ENCODE data around the gene SFT2D2.

SFT2D2 gene

GRCh38 chr1:168266644-168267186, 40.9 kb downstream of the SFT2D2 start:
- no peak for DNase-seq (ENCODE audit: low spot score)

- no peak for DNase-seq (ENCODE audit: low spot score)
Observed at GRCh38 chr1:168271636-168272035, 45.8 kb downstream of the SFT2D2 start.

DNA sequence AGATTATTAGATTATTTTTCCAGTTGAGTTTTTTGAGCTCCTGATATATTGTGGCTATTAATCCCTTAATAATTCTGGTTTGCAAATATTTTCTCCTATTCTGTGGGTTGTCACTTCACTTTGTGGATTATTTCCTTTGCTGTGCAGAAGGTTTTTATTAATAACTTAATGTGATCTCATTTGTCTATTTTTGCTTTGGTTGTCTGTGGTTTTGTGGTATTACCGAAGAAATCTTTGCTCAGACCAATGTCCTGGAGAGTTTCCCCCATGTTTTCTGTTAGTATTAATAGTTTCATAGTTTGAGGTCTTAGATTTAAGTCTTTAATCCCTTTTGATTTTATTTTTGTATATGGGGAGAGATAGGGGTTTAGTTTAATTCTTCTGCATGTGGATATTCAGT, 47.8 kb downstream of the SFT2D2 start:
- no peak for DNase-seq (ENCODE audit: low spot score)

GRCh38 chr1:168279253-168279652, 53.4 kb downstream of the SFT2D2 start:
- DNase-seq (ENCODE audit: low spot score), result no peak

DNA sequence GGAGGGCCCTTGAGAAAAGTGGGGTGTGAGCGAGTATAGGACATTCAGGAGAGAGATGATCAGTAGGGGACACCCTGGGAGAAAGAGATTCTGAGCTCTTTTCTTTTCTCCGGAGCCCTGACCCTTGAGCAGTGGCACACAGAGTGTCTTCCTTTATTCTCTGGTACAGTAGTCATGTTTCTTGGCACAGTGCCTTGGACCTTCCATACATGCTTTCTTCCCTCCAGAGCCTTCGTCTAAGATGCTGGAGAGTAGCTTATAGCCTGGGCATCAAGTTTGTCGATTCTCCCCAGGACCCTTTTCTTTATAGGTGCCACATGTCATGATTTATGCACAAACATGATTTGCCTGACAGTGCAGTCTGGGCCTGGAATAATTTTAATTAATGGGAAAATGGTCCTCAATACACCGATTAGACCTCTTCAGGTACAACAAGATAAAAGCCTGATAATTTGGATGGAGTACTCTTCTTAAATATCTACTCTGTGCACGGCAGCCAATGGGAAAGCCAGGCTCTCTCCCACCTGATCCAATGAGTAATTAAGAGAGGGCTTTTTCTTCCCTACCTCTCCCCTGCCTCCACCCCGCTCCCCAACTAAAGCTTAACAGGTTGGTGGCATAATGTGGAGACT, 54.6 kb downstream of the SFT2D2 start, which contains the start of gene TBX19:
TBX19 (plus strand) TSS at position 582 of the 632 bp plus-strand sequence. CDS start 214 bp downstream, outside the sequence.
- no peak for DNase-seq (ENCODE audit: low spot score)

DNA sequence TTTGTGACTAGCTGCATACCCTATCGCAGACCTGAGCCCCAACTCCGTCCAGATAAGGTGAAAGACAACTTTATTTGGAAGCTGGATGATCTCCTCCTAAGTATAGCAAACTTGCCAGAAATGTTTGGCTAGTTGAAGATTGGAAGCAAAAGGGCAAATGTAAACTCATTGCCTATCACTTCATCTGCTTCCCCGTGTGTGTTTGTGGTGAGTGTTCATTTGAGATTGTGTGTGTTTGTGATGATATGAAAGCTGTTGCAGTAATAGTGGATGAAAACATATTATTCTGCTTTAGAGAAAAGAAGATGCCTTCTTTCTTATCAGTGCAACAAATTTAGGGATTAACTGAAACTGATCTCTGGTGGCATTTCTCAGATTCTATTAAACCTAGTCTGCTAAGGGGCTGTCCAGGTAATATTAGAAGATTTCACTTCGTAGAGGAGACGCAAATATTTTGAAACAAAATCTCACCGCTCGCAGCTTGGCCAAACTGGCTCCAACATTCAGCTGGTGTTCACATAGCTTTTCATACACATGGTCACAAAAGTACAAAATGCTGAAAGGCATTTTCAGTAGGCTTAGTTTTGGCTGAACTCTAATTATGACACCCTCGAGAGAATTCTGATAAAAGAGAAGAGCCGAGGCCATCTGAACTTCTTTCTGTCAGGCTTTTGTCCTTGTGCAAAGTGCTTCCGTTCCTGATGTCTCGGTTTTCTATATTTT, 56.0 kb downstream of the SFT2D2 start:
- no peak for DNase-seq (ENCODE audit: low spot score)

DNA sequence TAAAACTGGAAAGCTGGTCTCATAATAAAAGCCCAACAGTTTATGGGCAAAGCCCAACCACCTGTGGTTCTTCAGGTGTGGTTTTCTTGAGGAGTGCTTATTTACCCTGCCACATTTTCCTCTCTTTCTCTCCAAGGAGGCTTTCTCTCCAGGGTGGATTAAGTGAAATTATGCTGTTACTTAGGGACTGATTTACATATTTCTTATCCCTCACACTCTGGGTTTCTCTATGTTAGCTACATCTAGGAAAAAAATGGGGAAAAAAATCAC, 59.7 kb downstream of the SFT2D2 start:
- no peak for DNase-seq (ENCODE audit: low spot score)

GRCh38 chr1:168285971-168286927, 60.4 kb downstream of the SFT2D2 start:
- no peak for DNase-seq (ENCODE audit: low spot score)

GRCh38 chr1:168287237-168287664, 61.4 kb downstream of the SFT2D2 start:
- no peak for DNase-seq (ENCODE audit: low spot score)

DNA sequence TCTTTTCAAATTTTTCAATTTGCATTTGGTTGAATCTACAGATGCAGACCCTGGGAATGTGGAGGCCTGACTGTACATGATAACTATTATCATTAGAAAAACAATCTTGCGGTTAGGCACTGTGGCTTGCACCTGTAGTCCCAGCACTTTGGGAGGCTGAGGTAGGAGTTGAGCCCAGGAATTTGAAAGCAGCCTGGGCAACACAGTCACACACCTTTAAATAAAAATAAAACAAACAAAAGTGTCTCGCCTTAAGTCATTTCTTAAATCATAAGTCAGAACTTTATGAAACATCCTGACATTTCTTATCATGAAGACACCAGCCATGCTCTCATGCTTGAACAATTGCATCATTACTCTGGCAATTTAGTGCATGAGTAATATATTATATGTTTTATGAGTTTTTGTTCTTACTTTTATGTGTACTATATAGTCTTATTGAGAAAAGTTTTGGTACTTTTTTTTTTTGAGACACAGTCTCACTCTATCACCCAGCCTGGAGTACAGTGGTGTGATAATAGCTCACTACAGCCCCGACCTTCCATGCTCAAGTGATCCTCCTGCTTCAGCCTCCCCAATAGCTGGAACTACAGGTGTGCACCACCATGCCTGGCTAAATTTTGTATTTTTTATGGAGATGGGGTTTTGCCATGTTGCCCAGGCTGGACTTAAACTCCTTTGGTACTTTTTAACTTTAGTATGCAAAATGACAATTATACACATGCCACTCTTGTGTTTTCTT, 62.7 kb downstream of the SFT2D2 start:
- no peak for DNase-seq (ENCODE audit: low spot score)

- DNase-seq (ENCODE audit: low spot score), result no peak
Observed at GRCh38 chr1:168291222-168291837, 65.5 kb downstream of the SFT2D2 start.

DNA sequence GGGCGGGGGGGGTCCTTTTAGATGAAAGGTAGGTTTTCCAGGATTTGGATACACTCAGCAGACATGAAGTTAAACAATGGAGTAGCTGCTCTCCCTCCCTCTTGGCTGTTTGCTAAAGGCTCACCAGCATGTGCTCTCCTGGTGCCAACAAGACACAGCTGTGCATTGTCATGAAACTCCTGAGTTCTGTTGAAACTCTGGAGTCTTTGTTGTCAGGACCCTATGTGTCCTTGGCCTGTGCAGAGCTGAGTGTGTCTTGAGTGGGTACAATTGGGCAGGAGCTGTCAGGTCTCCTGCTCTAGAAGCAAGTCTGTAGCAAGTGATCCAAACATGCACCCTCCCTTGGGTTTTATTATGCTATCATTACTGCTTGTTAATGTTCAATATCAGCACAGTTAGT, 67.6 kb downstream of the SFT2D2 start:
- no peak for DNase-seq (ENCODE audit: low spot score)

DNA sequence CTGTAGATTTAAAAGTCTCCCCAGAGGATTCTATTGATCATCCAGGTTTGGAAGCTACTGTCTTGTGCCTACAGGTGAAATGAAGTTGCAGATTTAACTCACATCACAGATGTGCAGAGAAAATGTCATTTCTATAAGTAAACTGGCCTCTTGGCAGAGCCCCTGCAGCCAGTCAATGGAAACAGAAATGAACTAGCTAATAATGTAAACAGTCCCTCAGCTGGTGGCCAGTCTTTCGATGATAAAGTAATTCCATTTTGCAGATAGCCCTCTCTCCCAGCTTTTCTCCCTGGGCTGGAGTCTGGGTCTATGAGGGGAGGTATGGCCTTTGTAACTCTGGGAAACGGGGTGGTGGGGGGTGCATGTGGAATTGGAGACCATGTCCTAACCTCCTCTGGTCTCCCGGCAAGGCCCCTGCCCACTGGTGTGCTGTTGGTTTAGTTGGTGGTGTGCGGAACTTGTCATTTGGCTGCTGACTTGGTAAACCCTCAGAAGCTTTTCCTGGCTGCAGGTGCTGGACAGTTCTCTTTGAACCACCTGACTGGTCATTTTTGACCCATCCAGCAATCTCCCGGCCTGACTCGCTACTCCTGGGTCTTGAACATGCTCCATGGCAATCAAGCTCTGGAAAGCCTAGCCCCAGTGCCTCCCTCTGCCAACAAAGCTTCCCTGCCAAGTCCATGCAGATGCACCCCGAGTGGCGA, 69.8 kb downstream of the SFT2D2 start:
- no peak for DNase-seq (ENCODE audit: low spot score)

DNA sequence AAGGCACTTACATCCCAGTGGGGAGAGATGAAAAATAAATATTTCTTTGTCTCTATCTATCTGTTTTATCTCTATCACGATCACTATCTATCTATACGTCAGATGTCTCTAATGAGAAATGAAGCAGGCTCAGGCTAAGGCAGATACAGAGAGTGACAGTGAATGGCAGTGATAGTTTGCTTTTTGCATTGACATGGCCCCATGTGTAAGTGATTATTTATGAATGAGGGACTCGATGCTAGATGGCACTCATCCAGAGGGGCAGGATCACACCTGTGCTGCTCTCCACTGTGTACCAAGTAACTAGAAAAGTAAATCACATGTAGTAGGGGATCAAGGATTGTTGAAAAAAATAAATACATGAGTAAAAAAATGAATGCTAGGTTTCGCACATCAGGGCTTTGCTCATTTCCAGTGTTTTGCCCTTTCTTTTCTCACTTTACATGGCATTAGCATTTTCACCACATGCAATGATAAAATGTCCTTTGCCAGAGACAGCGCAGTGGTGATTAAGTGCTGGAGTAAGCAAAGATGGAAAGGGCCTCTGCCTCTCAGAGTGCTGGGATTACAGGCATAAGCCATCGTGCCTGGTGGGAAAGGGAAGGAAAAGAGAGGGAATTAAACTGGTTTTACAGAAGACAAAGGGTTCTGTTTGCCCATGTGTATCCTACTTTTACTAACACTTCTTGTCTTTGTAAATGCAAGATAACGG, 71.4 kb downstream of the SFT2D2 start:
- DNase-seq (ENCODE audit: low spot score), result no peak

DNA sequence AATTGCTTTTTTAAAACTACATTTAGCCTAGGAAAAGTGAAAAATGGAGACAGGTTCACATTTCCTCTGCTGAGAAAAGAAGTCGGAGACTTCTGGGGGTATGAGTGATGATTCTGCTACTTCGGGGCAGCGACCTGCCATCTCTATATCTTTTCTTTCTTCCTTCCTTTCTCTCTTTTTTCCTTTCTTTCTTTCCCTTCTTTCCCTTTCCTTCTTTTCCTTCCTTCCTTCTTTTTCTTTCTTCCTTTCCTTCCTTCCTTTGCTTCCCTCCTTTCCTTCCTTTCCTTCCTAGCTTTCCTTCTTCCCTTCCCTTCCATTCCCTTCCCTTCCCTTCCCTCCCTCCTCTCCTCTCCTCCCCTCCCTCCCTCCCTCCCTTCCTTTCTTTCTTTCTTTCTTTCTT, 72.6 kb downstream of the SFT2D2 start:
- no peak for DNase-seq (ENCODE audit: low spot score)

DNA sequence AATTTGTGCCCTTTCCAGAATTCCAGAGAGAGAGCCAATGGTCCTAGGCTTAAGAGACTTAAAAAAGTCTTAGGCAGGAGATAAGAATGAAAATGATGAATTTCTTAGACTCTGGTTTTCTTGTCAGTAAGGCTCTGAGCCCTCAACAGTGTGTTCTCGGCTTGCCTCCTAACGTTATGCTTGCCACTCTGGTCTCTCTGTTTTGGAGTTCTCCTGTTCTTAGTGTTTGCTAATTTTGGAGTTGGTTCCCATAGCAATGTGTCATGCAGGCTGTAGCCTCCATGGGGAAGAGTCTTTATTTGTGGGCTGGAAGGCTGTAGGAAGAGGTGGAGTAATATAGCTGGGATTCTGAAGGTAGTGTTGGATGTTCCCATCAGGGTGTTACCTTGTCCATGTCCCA, 74.8 kb downstream of the SFT2D2 start:
- no peak for DNase-seq (ENCODE audit: low spot score)

DNA sequence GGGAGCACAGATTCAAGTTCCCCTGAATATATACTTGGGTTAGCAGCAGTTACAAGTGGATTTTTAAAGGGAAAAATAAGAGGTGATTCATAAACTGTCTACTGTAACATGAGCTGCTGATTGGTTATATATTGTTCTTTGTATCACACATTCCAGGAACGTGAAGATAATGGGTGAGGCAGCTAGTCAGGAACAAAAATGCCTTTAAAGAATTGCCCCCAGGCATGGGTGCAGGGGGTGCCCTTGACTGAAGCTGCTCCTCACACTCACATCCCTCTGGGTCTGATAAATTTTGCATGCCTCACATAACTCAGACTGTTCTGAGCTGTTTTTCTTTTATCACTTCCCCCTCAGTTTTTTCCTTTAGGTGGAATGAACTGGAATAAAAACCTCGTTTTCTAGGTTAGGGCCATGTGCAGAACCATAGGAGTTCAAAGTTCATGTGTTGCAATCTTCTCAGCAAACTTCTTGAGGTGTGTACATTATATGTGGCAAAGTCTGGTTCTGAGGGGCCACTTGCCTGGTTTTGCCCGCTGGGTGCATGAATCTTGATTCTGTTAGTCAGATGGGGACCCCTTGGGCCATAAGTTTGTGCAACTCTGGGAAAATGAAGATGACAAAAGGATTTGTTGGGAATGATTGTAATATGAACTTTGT, 76.0 kb downstream of the SFT2D2 start:
- DNase-seq (ENCODE audit: low spot score), result no peak
